NOMO-1 (cell line): ENCODE data around the gene BMPR1A.
"Not testable (repeated sequence)": the region's sequence is repeated elsewhere in the genome, so short reads cannot be mapped to it uniquely, and the experiment has no call there.

Experiments
- DNase-seq, 2 experiments: peaks; one replicate each; lab custom pipeline; 2025; ENCODE audit not compliant: unreplicated experiment in 2 of 2; lab: John Stamatoyannopoulos, UW

BMPR1A gene

GRCh38 chr10:86962136-86962980, 205.9 kb downstream of the BMPR1A start:
- DNase-seq, result no peak

- DNase-seq, result no peak
These were observed 206.5 kb downstream of the BMPR1A start for GRCh38 chr10:86962981-86963310.

- no peak for DNase-seq
These were observed 207.0 kb downstream of the BMPR1A start for GRCh38 chr10:86963341-86963919.

GRCh38 chr10:86964061-86964846, 207.8 kb downstream of the BMPR1A start:
- no peak for DNase-seq

GRCh38 chr10:86964847-86965190, 208.4 kb downstream of the BMPR1A start:
- DNase-seq, result no peak

GRCh38 chr10:86965986-86966654, 209.7 kb downstream of the BMPR1A start:
- DNase-seq, result no peak

- no peak for DNase-seq
These were observed 211.1 kb downstream of the BMPR1A start for GRCh38 chr10:86967481-86967941.

- DNase-seq, result no peak
These were observed 212.0 kb downstream of the BMPR1A start, which contains the start of gene ADIRF for GRCh38 chr10:86968271-86968993. Gene ADIRF (plus strand): TSS chr10:86968482. CDS start chr10:86968545, 63 bp downstream.

- DNase-seq, result no peak
These were observed 212.6 kb downstream of the BMPR1A start for GRCh38 chr10:86968994-86969355.

- DNase-seq, result no peak
These were observed 213.1 kb downstream of the BMPR1A start for GRCh38 chr10:86969421-86970041.

GRCh38 chr10:86970162-86970981, 214.0 kb downstream of the BMPR1A start:
- DNase-seq, result peak; percentile 4 to 50

GRCh38 chr10:86970982-86971231, 214.5 kb downstream of the BMPR1A start:
- DNase-seq, result no peak

GRCh38 chr10:86971232-86971991, 215.0 kb downstream of the BMPR1A start:
- peak; percentile 83 to 89 for DNase-seq

- no peak for DNase-seq
These were observed 216.4 kb downstream of the BMPR1A start for GRCh38 chr10:86972613-86973380.

GRCh38 chr10:86974484-86974883, 218.1 kb downstream of the BMPR1A start:
- no peak for DNase-seq

- no peak for DNase-seq
These were observed 220.1 kb downstream of the BMPR1A start for GRCh38 chr10:86976362-86977056.

GRCh38 chr10:86978457-86978856, 222.0 kb downstream of the BMPR1A start:
- not testable (repeated sequence) for DNase-seq
